ENCODE results near the gene GRHL1. TPM values are rescaled to one million over a fixed set of nuclear protein-coding genes. Genes with fewer than 3 reads are reported as not detected.
"Not testable (repeated sequence)": the region's sequence is repeated elsewhere in the genome, so short reads cannot be mapped to it uniquely, and the experiment has no call there.

Gene GRHL1
- total RNA-seq, 1 donor from 2014 or later: 126 TPM

GRCh38 chr2:10008809-10009176 lies 57.3 kb downstream of the GRHL1 start:
- Histone ChIP-seq H3K9me3 (no peaks in the 10 kb centered on the region), H3K27me3 (no peaks in the 10 kb centered on the region), H3K4me3 (no peak overlapping the region), H3K4me1 (peaks cover 43% of the 10 kb centered on the region), H3K36me3 (no peaks in the 10 kb centered on the region), H3K27ac (peak overlapping the region; percentile 55)
- DNase-seq (ENCODE audit: extremely low spot score in 2 of 2): no peak
- no peak for TF ChIP-seq POLR2AphosphoS5 (IDR thresholded peaks at IDR 0.05; ENCODE audit: insufficient read depth in 1 of 2, low read depth in 1 of 2)
- no peak for TF ChIP-seq POLR2A (IDR thresholded peaks at IDR 0.05)
- no peak for TF ChIP-seq CTCF (IDR thresholded peaks at IDR 0.05)
- intact Hi-C loops (cut with DNase I): no loop called here

GRCh38 chr2:10009271-10009810 lies 57.8 kb downstream of the GRHL1 start:
- H3K9me3 ChIP-seq: no peaks in the 10 kb centered on the region
- TF ChIP-seq CTCF (IDR thresholded peaks at IDR 0.05) (no peak), POLR2AphosphoS5 (IDR thresholded peaks at IDR 0.05; ENCODE audit: insufficient read depth in 1 of 2, low read depth in 1 of 2) (no peak), POLR2A (IDR thresholded peaks at IDR 0.05) (no peak)
- H3K27ac ChIP-seq: peak overlapping the region; percentile 55
- peaks cover 38% of the 10 kb centered on the region for H3K4me1 ChIP-seq
- H3K36me3 ChIP-seq: no peaks in the 10 kb centered on the region
- no peak overlapping the region for H3K4me3 ChIP-seq
- no peaks in the 10 kb centered on the region for H3K27me3 ChIP-seq
- DNase-seq (ENCODE audit: extremely low spot score in 2 of 2): no peak
- intact Hi-C loops (cut with DNase I): no loop called here

- TF ChIP-seq POLR2A (IDR thresholded peaks at IDR 0.05) (no peak), POLR2AphosphoS5 (IDR thresholded peaks at IDR 0.05; ENCODE audit: insufficient read depth in 1 of 2, low read depth in 1 of 2) (peak in 1 of 2 donors; percentile 59), CTCF (IDR thresholded peaks at IDR 0.05) (no peak)
- no peak overlapping the region for H3K4me3 ChIP-seq
- no peaks in the 10 kb centered on the region for H3K27me3 ChIP-seq
- peak overlapping the region; percentile 55 for H3K27ac ChIP-seq
- intact Hi-C loops (cut with DNase I): no loop called here
- peaks cover 38% of the 10 kb centered on the region for H3K4me1 ChIP-seq
- no peak for DNase-seq (ENCODE audit: extremely low spot score in 2 of 2)
- no peaks in the 10 kb centered on the region for H3K9me3 ChIP-seq
- no peaks in the 10 kb centered on the region for H3K36me3 ChIP-seq
Measured at GRCh38 chr2:10009811-10010781, 58.6 kb downstream of the GRHL1 start.

- DNase-seq (ENCODE audit: extremely low spot score in 2 of 2); intact Hi-C loops (cut with DNase I): not testable (repeated sequence)
Measured at GRCh38 chr2:10010861-10011605, 59.5 kb downstream of the GRHL1 start.

GRCh38 chr2:10011606-10012325 lies 60.3 kb downstream of the GRHL1 start:
- H3K4me3 ChIP-seq; H3K36me3 ChIP-seq; H3K27ac ChIP-seq; H3K9me3 ChIP-seq; intact Hi-C loops (cut with DNase I); DNase-seq (ENCODE audit: extremely low spot score in 2 of 2); H3K27me3 ChIP-seq: not testable (repeated sequence)
- peaks cover 32% of the 10 kb centered on the region for H3K4me1 ChIP-seq

More at GRCh38 chr2:10010861-10011605, 59.5 kb downstream of the GRHL1 start:
- not testable (repeated sequence) for H3K27me3 ChIP-seq, H3K36me3 ChIP-seq, H3K27ac ChIP-seq, H3K4me3 ChIP-seq, H3K9me3 ChIP-seq
- H3K4me1 ChIP-seq: peaks cover 38% of the 10 kb centered on the region

GRCh38 chr2:10012366-10012962 lies 61.0 kb downstream of the GRHL1 start:
- H3K9me3 ChIP-seq; H3K36me3 ChIP-seq; H3K27ac ChIP-seq; DNase-seq (ENCODE audit: extremely low spot score in 2 of 2); H3K4me3 ChIP-seq; intact Hi-C loops (cut with DNase I); H3K27me3 ChIP-seq: not testable (repeated sequence)
- peaks cover 25% of the 10 kb centered on the region for H3K4me1 ChIP-seq

Data from vagina (tissue), 2 donors.